Adipocyte (in vitro differentiated cells): Measurements from ENCODE around the gene PTGER3.
"Not testable (repeated sequence)": the region's sequence is repeated elsewhere in the genome, so short reads cannot be mapped to it uniquely, and the experiment has no call there.

Experiments
- DNase-seq: peaks from one replicate; pipeline ENCODE4 v3.0.0-alpha.2; 2015; ENCODE audit warnings: low read depth
- H3K27me3 ChIP-seq: replicated peaks from 2 replicates; pipeline ENCODE4 v1.7.0; 2013; ENCODE audit warnings: mild to moderate bottlenecking, low read length, moderate library complexity; ENCODE audit not compliant: control insufficient read depth, insufficient read depth
- H3K36me3 ChIP-seq: 2 replicates; pipeline ENCODE4 v1.7.0; 2013; ENCODE audit warnings: low read length, mild to moderate bottlenecking, moderate library complexity; ENCODE audit not compliant: control insufficient read depth, insufficient read depth, severe bottlenecking
- H3K4me1 ChIP-seq: 2 replicates; pipeline ENCODE4 v1.7.0; 2013; ENCODE audit warnings: mild to moderate bottlenecking, low read length, moderate library complexity; ENCODE audit not compliant: control insufficient read depth, insufficient read depth
- H3K4me3 ChIP-seq: 2 replicates; pipeline ENCODE4 v1.7.0; 2013; ENCODE audit warnings: mild to moderate bottlenecking, low read length, moderate library complexity
- H3K9ac ChIP-seq: 2 replicates; pipeline ENCODE4 v1.7.0; 2013; ENCODE audit warnings: mild to moderate bottlenecking, low read length, moderate library complexity
- H3K9me3 ChIP-seq: 2 replicates; pipeline ENCODE4 v1.7.0; 2013; ENCODE audit warnings: mild to moderate bottlenecking, low read length, moderate library complexity; ENCODE audit not compliant: control insufficient read depth

Gene PTGER3

GRCh38 chr1:71001624-71002023 lies 46.0 kb downstream of the PTGER3 start:
- Histone ChIP-seq H3K9me3 (no peaks in the 10 kb centered on the region), H3K36me3 (no peaks in the 10 kb centered on the region), H3K27me3 (no peaks in the 10 kb centered on the region), H3K4me3 (no peak overlapping the region), H3K4me1 (no peaks in the 10 kb centered on the region), H3K9ac (no peak overlapping the region)
- DNase-seq = no peak

GRCh38 chr1:70997793-70998192 lies 49.8 kb downstream of the PTGER3 start:
- H3K27me3 ChIP-seq = no peaks in the 10 kb centered on the region
- no peaks in the 10 kb centered on the region for H3K9me3 ChIP-seq
- no peak for DNase-seq
- H3K4me3 ChIP-seq = no peak overlapping the region
- no peak overlapping the region for H3K9ac ChIP-seq
- H3K4me1 ChIP-seq = no peaks in the 10 kb centered on the region
- H3K36me3 ChIP-seq = no peaks in the 10 kb centered on the region

- Histone ChIP-seq H3K4me1 (no peaks in the 10 kb centered on the region), H3K9me3 (no peaks in the 10 kb centered on the region), H3K9ac (no peak overlapping the region), H3K27me3 (no peaks in the 10 kb centered on the region), H3K36me3 (no peaks in the 10 kb centered on the region), H3K4me3 (no peak overlapping the region)
- no peak for DNase-seq
Observed at GRCh38 chr1:70994753-70995268, 52.8 kb downstream of the PTGER3 start.

GRCh38 chr1:70993798-70994197 lies 53.8 kb downstream of the PTGER3 start:
- Histone ChIP-seq H3K4me1 (no peaks in the 10 kb centered on the region), H3K36me3 (no peaks in the 10 kb centered on the region)
- DNase-seq = no peak

GRCh38 chr1:70992521-70992920 lies 55.1 kb downstream of the PTGER3 start:
- no peak for DNase-seq
- H3K9me3 ChIP-seq = no peaks in the 10 kb centered on the region
- no peak overlapping the region for H3K4me3 ChIP-seq
- no peaks in the 10 kb centered on the region for H3K27me3 ChIP-seq
- no peaks in the 10 kb centered on the region for H3K4me1 ChIP-seq
- H3K9ac ChIP-seq = no peak overlapping the region
- H3K36me3 ChIP-seq = no peaks in the 10 kb centered on the region

More at GRCh38 chr1:70993798-70994197, 53.8 kb downstream of the PTGER3 start:
- no peak overlapping the region for H3K4me3 ChIP-seq
- H3K27me3 ChIP-seq = no peaks in the 10 kb centered on the region
- H3K9me3 ChIP-seq = no peaks in the 10 kb centered on the region
- no peak overlapping the region for H3K9ac ChIP-seq

- no peak for DNase-seq
- no peak overlapping the region for H3K9ac ChIP-seq
- no peak overlapping the region for H3K4me3 ChIP-seq
- H3K36me3 ChIP-seq = no peaks in the 10 kb centered on the region
- no peaks in the 10 kb centered on the region for H3K4me1 ChIP-seq
- no peaks in the 10 kb centered on the region for H3K9me3 ChIP-seq
- no peaks in the 10 kb centered on the region for H3K27me3 ChIP-seq
Observed at GRCh38 chr1:70990469-70991253, 57.0 kb downstream of the PTGER3 start.

- no peaks in the 10 kb centered on the region for H3K36me3 ChIP-seq
- H3K27me3 ChIP-seq = no peaks in the 10 kb centered on the region
- no peak overlapping the region for H3K9ac ChIP-seq
- no peak overlapping the region for H3K4me3 ChIP-seq
- H3K9me3 ChIP-seq = no peaks in the 10 kb centered on the region
- no peak for DNase-seq
- peaks cover 5% of the 10 kb centered on the region for H3K4me1 ChIP-seq
Observed at GRCh38 chr1:70987497-70987896, 60.1 kb downstream of the PTGER3 start.

- H3K36me3 ChIP-seq, DNase-seq, H3K9ac ChIP-seq, H3K4me3 ChIP-seq, H3K4me1 ChIP-seq, H3K27me3 ChIP-seq, H3K9me3 ChIP-seq: not testable (repeated sequence)
Observed at GRCh38 chr1:70985776-70986225, 61.8 kb downstream of the PTGER3 start.

- not testable (repeated sequence) for H3K36me3 ChIP-seq, DNase-seq, H3K4me1 ChIP-seq, H3K9me3 ChIP-seq, H3K27me3 ChIP-seq, H3K4me3 ChIP-seq, H3K9ac ChIP-seq
Observed at GRCh38 chr1:70985278-70985677, 62.3 kb downstream of the PTGER3 start.

- no peaks in the 10 kb centered on the region for H3K9me3 ChIP-seq
Observed at GRCh38 chr1:70980361-70980760, 67.3 kb downstream of the PTGER3 start.

GRCh38 chr1:70979881-70980280 lies 67.7 kb downstream of the PTGER3 start:
- no peaks in the 10 kb centered on the region for H3K27me3 ChIP-seq
- DNase-seq = no peak
- no peak overlapping the region for H3K4me3 ChIP-seq
- no peaks in the 10 kb centered on the region for H3K36me3 ChIP-seq
- no peaks in the 10 kb centered on the region for H3K9me3 ChIP-seq
- no peak overlapping the region for H3K9ac ChIP-seq
- peaks cover 4% of the 10 kb centered on the region for H3K4me1 ChIP-seq

More at GRCh38 chr1:70980361-70980760, 67.3 kb downstream of the PTGER3 start:
- Histone ChIP-seq H3K27me3 (no peaks in the 10 kb centered on the region), H3K4me3 (no peak overlapping the region), H3K36me3 (no peaks in the 10 kb centered on the region), H3K9ac (no peak overlapping the region), H3K4me1 (peaks cover 7% of the 10 kb centered on the region)
- DNase-seq = no peak
